Natural killer cell (primary cell): ENCODE data around the gene FAM120A. TPM values are rescaled to one million over a fixed set of nuclear protein-coding genes. Genes with fewer than 3 reads are reported as not detected.

Source experiments
- ATAC-seq, 3 donors: fragments of 150-1000 bp in 2 of 3; fragments of 200-7000 bp in 1 of 3; cut with Tn5 transposase; 1 replicate in 1 of 3; 2 replicates in 2 of 3; pipeline ENCODE4 v1.10.0; 2021; ENCODE audit warnings: mild to moderate bottlenecking in 2 of 3, moderate library complexity in 2 of 3
- DNase-seq, 2 donors: peaks; one replicate each; pipeline versions ENCODE4 v3.0.0 to v3.0.0-alpha.2; 2013 to 2021; ENCODE audit warnings: mixed read lengths in 1 of 2
- H3K27ac ChIP-seq: one replicate; pipeline ENCODE4 v1.5.1; 2013; ENCODE audit warnings: mild to moderate bottlenecking, low read length
- H3K27me3 ChIP-seq: one replicate; pipeline ENCODE4 v1.6.1; 2013; ENCODE audit warnings: low read length; ENCODE audit not compliant: control insufficient read depth, insufficient read depth
- H3K36me3 ChIP-seq: one replicate; pipeline ENCODE4 v1.6.1; 2013; ENCODE audit warnings: low read length; ENCODE audit not compliant: control insufficient read depth, insufficient read depth
- H3K4me1 ChIP-seq: one replicate; pipeline ENCODE4 v1.6.1; 2013; ENCODE audit warnings: low read length; ENCODE audit not compliant: control insufficient read depth, insufficient read depth
- H3K4me3 ChIP-seq: one replicate; pipeline ENCODE4 v1.5.1; 2013; ENCODE audit warnings: low read length
- H3K9me3 ChIP-seq: one replicate; pipeline ENCODE4 v1.6.1; 2013; ENCODE audit warnings: low read length; ENCODE audit not compliant: control insufficient read depth, insufficient read depth
- H3K27ac Mint-ChIP-seq, 2 donors: one replicate each; pipeline ENCODE4 v1.8.0; 2022; ENCODE audit warnings: mild to moderate bottlenecking in 2 of 2, mixed read lengths in 2 of 2, moderate library complexity in 1 of 2
- H3K27me3 Mint-ChIP-seq, 2 donors: one replicate each; pipeline ENCODE4 v1.8.0; 2022; ENCODE audit warnings: low read depth in 2 of 2, mixed read lengths in 2 of 2
- H3K36me3 Mint-ChIP-seq: one replicate; pipeline ENCODE4 v1.8.0; 2022; ENCODE audit warnings: mixed read lengths
- H3K4me1 Mint-ChIP-seq, 2 donors: one replicate each; pipeline ENCODE4 v1.8.0; 2022; ENCODE audit warnings: mixed read lengths in 2 of 2
- H3K4me3 Mint-ChIP-seq: one replicate; pipeline ENCODE4 v1.8.0; 2022; ENCODE audit warnings: mild to moderate bottlenecking, moderate library complexity, mixed read lengths
- H3K9me3 Mint-ChIP-seq, 2 donors: one replicate each; pipeline ENCODE4 v1.8.0; 2022; ENCODE audit warnings: mixed read lengths in 2 of 2
- WGBS: methylation state at CpG from one replicate; pipeline ENCODE4 v1.1.7; 2013; ENCODE audit warnings: missing lambda C conversion rate; ENCODE audit not compliant: insufficient coverage; 5-methylcytosine and 5-hydroxymethylcytosine counted together
- intact Hi-C: fragments of 100-400 bp; cut with micrococcal nuclease; formaldehyde crosslinking; loops from one replicate; pipeline ENCODE4 v1.14.2; 2022
- total RNA-seq, 4 donors: library from RNA; stranded (reverse); fragments of 120-200 nt in 1 of 4; gene quantifications; one replicate each; pipeline versions ENCODE4 v1.2.3 to v1.2.4, GENCODE V29; 2013 to 2022
- TF ChIP-seq, protein P1 (sequence below): fragments of 200-600 bp; IDR thresholded peaks from one replicate; pipeline ENCODE4 v1.8.0; 2022; ENCODE audit warnings: antibody characterized with exemption

Gene FAM120A
- total RNA-seq, 3 donors from 2014 or later (not counting 1 experiment from before 2014, with no cell fraction given) = 87.7 to 96.1 (median 91.5) TPM

DNA sequence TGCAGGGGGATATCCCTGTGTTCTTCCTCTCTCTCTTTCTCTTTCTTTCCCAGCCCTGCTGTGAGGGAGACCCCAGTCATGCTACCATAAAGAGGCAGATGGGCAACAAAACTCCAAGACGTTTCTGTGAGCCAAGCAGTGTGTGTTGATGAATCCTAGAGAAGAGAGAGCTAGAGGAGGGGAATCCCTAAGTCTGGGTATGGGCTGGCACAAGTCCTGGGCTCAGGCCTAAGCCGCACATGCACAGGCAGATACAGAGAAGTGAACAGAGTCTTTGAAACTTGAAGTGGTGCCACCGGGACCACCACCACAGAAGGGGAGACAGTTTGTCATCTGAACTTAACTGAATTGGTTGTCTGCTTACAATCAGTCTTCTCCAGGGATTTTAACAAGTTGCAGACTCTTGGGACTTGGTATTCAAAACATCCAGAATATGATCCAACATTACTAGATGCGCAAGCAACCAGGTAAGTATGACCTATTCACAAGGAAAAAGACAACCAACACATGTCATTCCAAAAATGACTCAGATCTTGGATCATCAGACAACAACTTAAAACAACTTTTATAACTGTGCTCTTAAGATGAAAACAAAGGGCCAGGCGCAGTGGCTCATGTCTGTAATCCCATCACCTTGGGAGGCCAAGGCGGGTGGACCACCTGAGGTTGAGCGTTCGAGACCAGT is 10.4 kb upstream of the FAM120A start:
- Mint-ChIP-seq H3K36me3 (no peaks in the 10 kb centered on the region), H3K9me3 (no peaks in the 10 kb centered on the region), H3K27ac (no peak overlapping the region), H3K27me3 (no peaks in the 10 kb centered on the region), H3K4me1 (no peaks in the 10 kb centered on the region), H3K4me3 (no peak overlapping the region)
- TF ChIP-seq, protein P1, sequence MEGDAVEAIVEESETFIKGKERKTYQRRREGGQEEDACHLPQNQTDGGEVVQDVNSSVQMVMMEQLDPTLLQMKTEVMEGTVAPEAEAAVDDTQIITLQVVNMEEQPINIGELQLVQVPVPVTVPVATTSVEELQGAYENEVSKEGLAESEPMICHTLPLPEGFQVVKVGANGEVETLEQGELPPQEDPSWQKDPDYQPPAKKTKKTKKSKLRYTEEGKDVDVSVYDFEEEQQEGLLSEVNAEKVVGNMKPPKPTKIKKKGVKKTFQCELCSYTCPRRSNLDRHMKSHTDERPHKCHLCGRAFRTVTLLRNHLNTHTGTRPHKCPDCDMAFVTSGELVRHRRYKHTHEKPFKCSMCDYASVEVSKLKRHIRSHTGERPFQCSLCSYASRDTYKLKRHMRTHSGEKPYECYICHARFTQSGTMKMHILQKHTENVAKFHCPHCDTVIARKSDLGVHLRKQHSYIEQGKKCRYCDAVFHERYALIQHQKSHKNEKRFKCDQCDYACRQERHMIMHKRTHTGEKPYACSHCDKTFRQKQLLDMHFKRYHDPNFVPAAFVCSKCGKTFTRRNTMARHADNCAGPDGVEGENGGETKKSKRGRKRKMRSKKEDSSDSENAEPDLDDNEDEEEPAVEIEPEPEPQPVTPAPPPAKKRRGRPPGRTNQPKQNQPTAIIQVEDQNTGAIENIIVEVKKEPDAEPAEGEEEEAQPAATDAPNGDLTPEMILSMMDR = no peak
- H3K9me3 ChIP-seq = no peaks in the 10 kb centered on the region
- no peaks in the 10 kb centered on the region for H3K27me3 ChIP-seq
- no peaks in the 10 kb centered on the region for H3K4me1 ChIP-seq
- intact Hi-C loops = no loop called here
- peaks cover 4% of the 10 kb centered on the region for H3K36me3 ChIP-seq
- no peak for DNase-seq
- WGBS = 93% methylated on average over 8 of the region's 8 CpGs
- no peak overlapping the region for H3K27ac ChIP-seq
- H3K4me3 ChIP-seq = no peak overlapping the region
- ATAC-seq = no peak

DNA sequence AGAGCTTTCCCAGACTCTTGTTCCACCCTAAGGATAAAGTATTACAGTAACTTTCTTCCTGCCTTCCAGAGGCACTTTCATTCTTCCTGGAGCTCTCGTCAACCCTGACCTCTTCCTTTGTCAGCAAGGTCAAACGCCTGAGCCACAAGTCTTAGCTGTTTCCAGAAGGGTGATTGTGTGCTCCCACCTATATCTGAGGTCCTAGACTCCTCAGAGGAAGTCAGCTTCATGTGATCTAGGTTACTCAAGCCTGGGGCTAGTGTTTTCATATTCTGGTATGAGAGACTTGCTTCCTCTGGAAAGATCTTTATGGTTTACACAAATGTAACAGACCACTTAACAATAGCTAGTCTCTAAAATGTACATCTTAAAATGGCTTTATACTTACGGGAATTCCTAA is 5.4 kb upstream of the FAM120A start:
- no peaks in the 10 kb centered on the region for H3K27me3 Mint-ChIP-seq
- TF ChIP-seq, protein P1 = no peak
- Histone ChIP-seq H3K27me3 (no peaks in the 10 kb centered on the region), H3K4me3 (no peak overlapping the region), H3K36me3 (peaks cover 26% of the 10 kb centered on the region), H3K9me3 (no peaks in the 10 kb centered on the region), H3K27ac (no peak overlapping the region), H3K4me1 (peaks cover 13% of the 10 kb centered on the region)
- intact Hi-C loops = no loop called here
- peak overlapping the region; percentile 47 to 72 for H3K27ac Mint-ChIP-seq
- no peak for ATAC-seq
- no peak for DNase-seq
- WGBS = 73% methylated on average over 2 of the region's 3 CpGs
- H3K9me3 Mint-ChIP-seq = no peaks in the 10 kb centered on the region
- no peak overlapping the region for H3K4me3 Mint-ChIP-seq
- peaks cover 17% of the 10 kb centered on the region for H3K36me3 Mint-ChIP-seq
- H3K4me1 Mint-ChIP-seq = peaks cover 10 to 16% of the 10 kb centered on the region in 2 donors

DNA sequence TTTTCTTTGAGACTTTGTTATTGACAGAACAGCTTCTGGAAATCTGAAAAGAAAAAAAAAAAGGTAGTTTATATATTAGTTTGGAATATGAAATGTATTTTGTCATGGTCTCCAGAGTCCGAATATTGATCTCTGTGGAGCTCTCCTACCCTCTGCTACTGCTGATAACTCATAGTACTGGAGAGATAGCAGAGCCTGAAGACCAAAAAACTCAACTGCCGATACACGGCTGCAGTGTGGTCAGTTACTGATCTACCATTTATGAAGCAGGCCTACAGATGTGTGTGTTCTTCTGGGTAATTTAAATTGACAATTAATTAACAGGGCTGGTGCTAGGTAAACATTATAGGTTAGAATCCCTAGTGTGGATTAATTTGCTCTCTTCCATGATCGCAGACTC is 3.8 kb upstream of the FAM120A start:
- H3K36me3 Mint-ChIP-seq = peaks cover 17% of the 10 kb centered on the region

More for the DNA sequence above, 3.8 kb upstream of the FAM120A start:
- Histone ChIP-seq H3K27me3 (no peaks in the 10 kb centered on the region), H3K4me3 (no peak overlapping the region), H3K9me3 (no peaks in the 10 kb centered on the region), H3K36me3 (peaks cover 26% of the 10 kb centered on the region), H3K4me1 (peaks cover 17% of the 10 kb centered on the region), H3K27ac (no peak overlapping the region)
- Mint-ChIP-seq H3K27me3 (no peaks in the 10 kb centered on the region), H3K27ac (peak overlapping the region; percentile 47 to 72), H3K9me3 (no peaks in the 10 kb centered on the region), H3K4me1 (peaks cover 11 to 17% of the 10 kb centered on the region in 2 donors), H3K4me3 (no peak overlapping the region)
- ATAC-seq (no peak), DNase-seq (no peak)
- WGBS = 98% methylated on average over 4 of the region's 4 CpGs
- intact Hi-C loops = no loop called here
- TF ChIP-seq, protein P1 = no peak
